NCI-H774 (cell line): ENCODE measurements around the gene DPH5.
A peak's percentile ranks its signal among the peaks of the same experiment; 100 is the strongest.
"Not testable (repeated sequence)": the region's sequence is repeated elsewhere in the genome, so short reads cannot be mapped to it uniquely, and the experiment has no call there.

ENCODE experiments used
- DNase-seq: peaks from one replicate; lab custom pipeline; 2025; lab: John Stamatoyannopoulos, UW

The DPH5 gene

GRCh38 chr1:101025657-101026429, at the start of gene DPH5:
DPH5 (minus strand) TSS chr1:101025784; CDS start chr1:101025443, 341 bp downstream.
- peak; percentile 82 for DNase-seq

GRCh38 chr1:101073836-101074235, 48.3 kb upstream of the DPH5 start:
- peak; percentile 25 for DNase-seq

- no peak for DNase-seq
Measured at GRCh38 chr1:101071470-101071891, 45.9 kb upstream of the DPH5 start.

- DNase-seq: no peak
Measured at GRCh38 chr1:101069158-101069557, 43.6 kb upstream of the DPH5 start.

GRCh38 chr1:101066937-101067335, 41.4 kb upstream of the DPH5 start:
- DNase-seq: not testable (repeated sequence)

- DNase-seq: no peak
Measured at GRCh38 chr1:101066260-101066936, 40.8 kb upstream of the DPH5 start.

- no peak for DNase-seq
Measured at GRCh38 chr1:101065575-101065974, 40.0 kb upstream of the DPH5 start.

- no peak for DNase-seq
Measured at GRCh38 chr1:101064697-101065096, 39.1 kb upstream of the DPH5 start.

GRCh38 chr1:101060992-101061391, 35.4 kb upstream of the DPH5 start:
- DNase-seq: no peak

GRCh38 chr1:101059945-101060542, 34.5 kb upstream of the DPH5 start:
- no peak for DNase-seq

- DNase-seq: no peak
Measured at GRCh38 chr1:101055623-101056022, 30.0 kb upstream of the DPH5 start.

- DNase-seq: no peak
Measured at GRCh38 chr1:101051688-101052638, 26.4 kb upstream of the DPH5 start.

- DNase-seq: no peak
Measured at GRCh38 chr1:101050869-101051268, 25.3 kb upstream of the DPH5 start.

GRCh38 chr1:101044749-101045148, 19.2 kb upstream of the DPH5 start:
- no peak for DNase-seq

GRCh38 chr1:101044259-101044658, 18.7 kb upstream of the DPH5 start:
- no peak for DNase-seq

GRCh38 chr1:101043776-101044175, 18.2 kb upstream of the DPH5 start:
- no peak for DNase-seq

GRCh38 chr1:101041300-101041699, 15.7 kb upstream of the DPH5 start:
- DNase-seq: no peak

GRCh38 chr1:101040666-101041065, 15.1 kb upstream of the DPH5 start:
- DNase-seq: no peak

- DNase-seq: no peak
Measured at GRCh38 chr1:101039245-101039644, 13.7 kb upstream of the DPH5 start.

- no peak for DNase-seq
Measured at GRCh38 chr1:101037316-101037715, 11.7 kb upstream of the DPH5 start.

GRCh38 chr1:101033017-101033416, 7.4 kb upstream of the DPH5 start:
- no peak for DNase-seq

- DNase-seq: not testable (repeated sequence)
Measured at GRCh38 chr1:101032129-101032528, 6.5 kb upstream of the DPH5 start.
